A172 (cell line): ENCODE results near the gene MRPL3. TPM values are rescaled to one million over a fixed set of nuclear protein-coding genes. Genes with fewer than 3 reads are reported as not detected.
"Not testable (repeated sequence)": the region's sequence is repeated elsewhere in the genome, so short reads cannot be mapped to it uniquely, and the experiment has no call there.

Experiments used
- DNase-seq: peaks from one replicate; pipeline ENCODE4 v3.0.0-alpha.2; 2015; ENCODE audit warnings: low spot score
- total RNA-seq: library from RNA; depleted of rRNA; stranded (reverse); fragments of >200 nt; shearing (Covaris generic); gene quantifications from 2 replicates; pipeline ENCODE4 v1.2.3, GENCODE V29; 2014

Gene MRPL3
- total RNA-seq, 1 experiment from 2014 or later = 247 TPM

DNA sequence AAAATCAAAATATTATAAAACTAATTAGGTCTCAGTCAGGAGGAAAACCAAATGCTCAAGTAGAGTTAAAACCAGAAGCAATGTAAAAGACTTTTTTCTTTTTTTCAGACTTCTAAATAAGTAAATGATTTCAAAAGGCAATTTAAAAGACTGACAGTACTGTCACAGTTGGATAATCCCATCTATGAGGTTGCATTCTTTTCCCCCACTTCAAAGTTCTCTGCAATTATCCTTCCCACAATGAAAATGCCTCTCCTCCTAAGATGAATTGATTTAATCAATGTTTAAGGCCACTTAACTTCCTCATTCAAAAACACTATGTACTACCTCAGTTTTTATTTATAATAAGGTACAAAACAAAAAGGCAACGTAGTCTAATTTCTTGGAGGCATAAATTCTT is 8.1 kb downstream of the MRPL3 start:
- DNase-seq = no peak

DNA sequence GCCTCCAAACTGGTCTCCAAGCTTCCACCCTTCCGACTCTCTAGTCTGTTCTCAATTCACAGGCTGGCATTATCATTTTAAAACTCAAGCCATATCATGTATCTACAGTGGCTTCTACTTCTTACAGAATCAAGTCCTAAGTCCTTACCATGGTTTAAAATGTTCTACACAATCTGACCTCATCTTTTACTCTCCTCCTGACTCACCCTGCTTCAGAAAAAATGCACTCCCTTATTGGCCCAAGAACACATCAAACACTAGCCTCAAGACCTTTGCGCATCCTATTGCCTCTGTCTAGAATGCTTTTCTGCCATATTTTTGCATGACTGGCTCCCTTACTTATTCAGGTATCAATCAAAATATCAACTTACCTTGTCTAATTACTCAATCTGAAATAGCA is 11.0 kb downstream of the MRPL3 start:
- no peak for DNase-seq

- DNase-seq = no peak
Observed at GRCh38 chr3:131491084-131491483, 11.7 kb downstream of the MRPL3 start.

DNA sequence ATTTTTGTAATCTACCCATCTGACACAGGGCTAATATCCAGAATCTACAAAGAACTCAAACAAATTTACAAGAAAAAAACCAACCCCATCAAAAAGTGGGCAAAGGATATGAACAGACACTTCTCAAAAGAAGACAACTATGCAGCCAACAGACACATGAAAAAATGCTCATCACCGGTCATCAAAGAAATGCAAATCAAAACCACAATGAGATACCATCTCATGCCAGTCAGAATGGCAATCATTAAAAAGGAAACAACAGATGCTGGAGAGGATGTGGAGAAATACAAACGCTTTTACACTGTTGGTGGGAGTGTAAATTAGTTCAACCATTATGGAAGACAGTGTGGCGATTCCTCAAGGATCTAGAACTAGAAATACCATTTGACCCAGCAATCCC is 16.2 kb downstream of the MRPL3 start:
- not testable (repeated sequence) for DNase-seq

DNA sequence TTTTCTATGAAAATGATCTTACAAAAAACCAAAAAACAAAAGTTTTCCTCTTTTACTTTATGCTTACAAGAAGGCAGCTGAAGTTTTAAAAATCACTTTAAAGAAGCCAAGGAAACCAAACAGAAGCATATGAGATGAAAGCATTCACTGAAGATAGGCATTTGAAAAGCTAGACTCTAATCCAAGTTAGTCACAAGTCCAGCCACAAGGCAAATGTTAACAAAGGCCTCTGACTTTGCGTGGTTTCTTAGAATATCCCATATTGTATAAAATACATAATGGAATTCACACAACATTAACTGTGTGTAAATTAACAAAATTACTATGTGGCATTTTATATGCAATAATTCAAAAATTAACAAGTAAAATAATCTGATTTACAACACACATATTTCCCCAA is 17.7 kb downstream of the MRPL3 start:
- no peak for DNase-seq

DNA sequence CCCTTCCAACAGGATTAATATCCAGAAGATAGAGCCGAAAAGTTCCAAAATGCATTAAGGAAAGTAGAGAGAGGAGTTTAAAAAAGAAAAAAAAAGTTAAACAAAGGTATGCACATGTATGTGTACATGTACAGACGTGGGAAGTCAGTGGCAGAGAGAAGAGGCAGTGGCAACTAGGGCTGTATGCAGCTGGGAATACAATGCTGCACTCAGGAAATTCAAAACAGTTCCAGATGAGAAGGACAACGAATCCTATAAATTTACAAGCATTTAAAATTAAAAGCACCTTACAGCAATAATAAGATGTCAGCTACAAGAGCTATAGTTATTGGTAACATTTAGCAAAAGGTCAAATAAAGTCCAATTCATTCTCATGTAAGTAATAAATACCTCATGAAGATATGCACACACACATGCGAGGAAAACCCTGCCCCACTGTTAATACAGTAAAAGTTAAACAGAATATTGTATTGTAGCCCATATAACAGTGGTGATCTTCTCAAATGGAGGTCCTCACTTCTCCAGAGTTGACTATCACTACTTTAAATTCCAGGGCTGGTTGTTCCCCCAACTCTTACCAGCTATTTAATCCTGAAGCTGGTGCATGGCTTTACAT is 18.2 kb downstream of the MRPL3 start:
- DNase-seq = no peak

GRCh38 chr3:131480116-131480515 is 22.7 kb downstream of the MRPL3 start:
- no peak for DNase-seq

DNA sequence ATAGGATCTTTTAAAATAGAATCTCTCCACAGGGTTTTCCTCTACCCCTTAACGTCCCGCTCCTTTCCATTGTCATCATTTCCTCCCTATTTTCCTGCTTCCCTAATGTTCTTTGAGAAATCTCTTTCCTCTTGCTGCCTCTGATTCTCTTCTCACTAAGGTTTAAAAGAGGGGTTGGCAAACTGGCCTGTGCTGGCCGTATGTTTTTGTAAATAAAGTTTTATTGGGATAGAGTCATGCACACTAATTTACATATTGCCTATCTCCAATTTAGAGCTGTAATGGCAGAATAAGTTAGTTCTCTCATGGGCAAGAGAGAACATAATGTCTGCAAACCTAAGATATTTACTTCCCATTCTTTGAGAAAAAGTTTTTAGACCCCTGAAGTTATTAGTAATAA is 25.0 kb downstream of the MRPL3 start:
- DNase-seq = no peak

- no peak for DNase-seq
Observed at GRCh38 chr3:131474115-131474514, 28.7 kb downstream of the MRPL3 start.

DNA sequence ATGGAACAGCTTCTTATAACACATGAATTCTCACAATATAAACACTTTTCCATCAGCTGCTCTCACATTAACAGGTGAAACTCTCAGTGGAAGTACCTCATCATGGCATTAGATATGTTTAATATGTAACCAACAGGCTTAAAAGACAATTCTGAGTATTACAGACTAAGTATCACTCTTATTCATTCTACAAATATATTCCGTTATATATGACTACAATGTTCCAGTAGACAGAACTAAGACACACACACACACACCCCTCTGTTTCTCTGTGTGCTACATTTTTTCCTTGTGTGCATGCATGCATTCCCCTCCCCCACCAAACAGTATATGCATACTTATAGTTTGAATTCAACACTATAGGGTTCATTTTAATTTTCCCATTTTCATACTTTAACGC is 32.4 kb downstream of the MRPL3 start:
- DNase-seq = no peak

- no peak for DNase-seq
Observed at GRCh38 chr3:131458653-131459052, 44.1 kb downstream of the MRPL3 start.

- no peak for DNase-seq
Observed at GRCh38 chr3:131457220-131457619, 45.6 kb downstream of the MRPL3 start.

DNA sequence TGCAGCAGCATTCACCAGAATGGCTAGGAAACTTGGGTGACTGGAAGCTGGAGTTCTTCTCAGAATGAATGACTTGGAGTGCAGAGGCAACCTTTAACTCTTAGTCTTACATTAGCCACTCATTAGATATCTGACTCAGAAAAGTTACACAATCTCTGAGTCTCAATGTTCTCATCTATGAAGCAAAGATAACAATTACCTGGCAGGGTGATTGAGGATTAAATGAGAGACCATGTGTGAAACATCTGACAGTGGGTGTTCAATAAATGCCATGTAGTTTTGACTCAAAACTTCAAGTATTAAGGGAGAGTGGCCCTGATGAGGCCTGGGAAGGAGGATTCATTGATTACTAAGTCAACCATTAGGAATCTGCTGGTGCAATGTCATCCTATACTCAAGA is 48.3 kb downstream of the MRPL3 start:
- no peak for DNase-seq

DNA sequence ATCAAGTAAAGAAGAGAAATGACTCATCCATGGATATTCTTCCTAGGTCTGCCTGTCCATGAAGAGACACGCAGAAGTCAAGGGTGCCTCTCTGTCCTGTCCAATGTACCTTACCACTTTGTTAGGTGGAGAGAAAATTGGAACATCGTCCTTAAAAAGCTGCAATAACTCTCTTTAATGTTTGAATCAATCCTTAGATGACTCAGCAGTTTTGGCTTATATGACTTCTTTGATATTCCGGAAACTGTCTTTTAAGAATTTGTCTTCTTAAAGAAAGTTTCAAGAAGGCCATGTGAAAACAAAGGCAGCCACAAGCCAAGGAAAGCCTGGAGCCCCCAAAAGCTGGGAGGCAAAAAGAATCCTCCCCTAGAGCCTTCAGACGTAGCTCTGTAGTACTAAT is 49.2 kb downstream of the MRPL3 start:
- DNase-seq = no peak

- no peak for DNase-seq
Observed at GRCh38 chr3:131447349-131447748, 55.4 kb downstream of the MRPL3 start.

- no peak for DNase-seq
Observed at GRCh38 chr3:131444180-131444579, 58.6 kb downstream of the MRPL3 start.

DNA sequence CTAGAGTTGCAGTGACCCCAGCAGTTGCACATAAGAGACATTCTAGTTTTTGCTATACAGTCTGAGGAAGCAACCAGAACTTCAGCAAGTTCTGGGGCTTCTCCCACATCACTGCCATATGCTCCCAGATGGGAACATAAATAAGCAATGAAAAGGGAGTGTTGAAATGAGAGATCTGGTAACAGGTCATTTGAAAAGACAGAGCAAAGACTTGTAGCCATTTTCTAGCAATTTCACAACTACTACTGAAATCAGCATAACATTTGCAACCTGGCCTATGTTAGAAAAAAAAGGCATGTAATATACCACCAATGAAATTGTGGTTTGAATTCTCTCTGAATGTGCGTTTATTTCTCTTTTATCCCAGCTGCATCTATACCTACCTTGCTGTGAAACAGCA is 63.7 kb downstream of the MRPL3 start:
- DNase-seq = no peak

- no peak for DNase-seq
Observed at GRCh38 chr3:131435000-131435399, 67.8 kb downstream of the MRPL3 start.

DNA sequence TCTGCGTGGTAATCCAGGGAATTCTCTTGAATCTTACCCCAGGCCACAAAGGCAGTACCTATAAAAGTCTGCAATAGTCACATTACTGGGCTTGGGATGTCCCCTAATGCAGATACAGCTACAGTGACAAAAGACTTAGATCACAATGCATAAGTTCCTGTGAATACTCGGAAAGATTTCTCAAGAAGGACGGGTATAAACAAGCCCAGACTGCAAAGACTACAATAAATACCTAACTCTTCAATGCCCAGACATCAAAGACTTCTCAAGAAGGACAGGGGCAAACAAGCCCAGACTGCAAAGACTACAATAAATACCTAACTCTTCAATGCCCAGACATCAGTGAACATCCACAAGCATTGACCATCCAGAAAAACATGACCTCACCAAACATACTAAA is 70.3 kb downstream of the MRPL3 start:
- DNase-seq = no peak

DNA sequence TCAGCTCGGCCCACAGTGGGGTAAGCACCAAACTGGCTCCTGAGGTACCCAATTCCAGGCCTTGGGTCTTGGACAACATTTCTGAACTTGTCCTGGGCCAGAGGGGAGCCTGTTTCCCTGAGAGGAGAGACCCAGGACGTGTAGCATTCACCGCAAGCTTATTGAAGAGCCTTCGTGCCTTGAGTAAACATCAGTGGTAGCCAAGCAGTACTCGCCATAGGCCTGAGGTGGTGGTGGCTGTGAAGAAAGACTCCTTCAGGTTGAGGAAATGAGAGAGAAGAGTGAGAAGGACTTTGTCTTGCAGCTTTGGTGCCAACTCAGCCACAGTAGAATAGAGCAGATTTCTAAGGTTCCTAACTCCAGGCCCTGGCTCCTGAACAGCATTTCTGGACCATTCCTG is 71.0 kb downstream of the MRPL3 start:
- DNase-seq = no peak

- no peak for DNase-seq
Observed at GRCh38 chr3:131427226-131427625, 75.5 kb downstream of the MRPL3 start.

DNA sequence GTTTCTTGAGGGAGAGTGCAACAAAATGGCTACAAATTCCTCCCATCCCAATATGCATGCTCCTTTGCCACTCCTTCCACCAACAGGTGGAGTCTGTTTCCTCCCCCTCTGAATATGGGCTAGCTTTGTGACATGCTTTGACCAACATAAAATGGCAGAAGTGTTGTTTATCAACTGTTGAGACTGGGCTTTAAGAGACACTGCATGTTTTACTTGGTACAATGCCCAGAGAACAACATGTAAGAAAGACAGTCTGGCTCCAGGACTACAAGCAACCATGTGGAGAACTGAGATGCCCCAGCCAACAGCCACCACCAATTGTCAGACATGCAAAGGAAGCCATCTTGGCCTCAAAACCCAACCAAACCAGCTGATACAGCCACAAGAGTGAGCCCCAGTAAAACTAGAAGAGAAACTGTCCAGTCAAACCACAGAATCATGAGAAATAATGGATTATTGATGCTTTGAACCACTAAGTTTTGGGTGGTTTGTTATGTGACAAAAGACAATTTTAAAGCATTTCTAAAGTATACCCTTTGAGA is 80.7 kb downstream of the MRPL3 start:
- no peak for DNase-seq

- DNase-seq = no peak
Observed at GRCh38 chr3:131421301-131421700, 81.5 kb downstream of the MRPL3 start.

- no peak for DNase-seq
Observed at GRCh38 chr3:131417751-131418150, 85.0 kb downstream of the MRPL3 start.
